Right kidney (tissue), 9 donors: Measurements from ENCODE around the gene PKIB.
A peak's percentile ranks its signal among the peaks of the same experiment; 100 is the strongest.
"Not testable (repeated sequence)": the region's sequence is repeated elsewhere in the genome, so short reads cannot be mapped to it uniquely, and the experiment has no call there.

ENCODE experiments used
- DNase-seq: peaks from one replicate; pipeline ENCODE4 v3.0.0-alpha.2; 2016
- long read RNA-seq, 8 donors: transcript quantifications; one replicate each; lab custom pipeline, GENCODE V29; 2026

PKIB gene, protein sequence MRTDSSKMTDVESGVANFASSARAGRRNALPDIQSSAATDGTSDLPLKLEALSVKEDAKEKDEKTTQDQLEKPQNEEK
- long read RNA-seq, donor 1, result 0 reads
- long read RNA-seq, donor 2, result 0 reads
- long read RNA-seq, donor 3, partial matches to known transcripts, result 0 of 1 reads
- long read RNA-seq, donor 3, other reads (novel, unspliced or antisense), result 0 of 1 reads
- long read RNA-seq, donor 4, result 0 reads
- long read RNA-seq, donor 5, result 0 reads
- long read RNA-seq, donor 6, result 0 reads
- long read RNA-seq, donor 7, partial matches to known transcripts, result 0 of 2 reads
- long read RNA-seq, donor 7, other reads (novel, unspliced or antisense), result 0 of 2 reads
- long read RNA-seq, donor 8, result 0 reads

DNA sequence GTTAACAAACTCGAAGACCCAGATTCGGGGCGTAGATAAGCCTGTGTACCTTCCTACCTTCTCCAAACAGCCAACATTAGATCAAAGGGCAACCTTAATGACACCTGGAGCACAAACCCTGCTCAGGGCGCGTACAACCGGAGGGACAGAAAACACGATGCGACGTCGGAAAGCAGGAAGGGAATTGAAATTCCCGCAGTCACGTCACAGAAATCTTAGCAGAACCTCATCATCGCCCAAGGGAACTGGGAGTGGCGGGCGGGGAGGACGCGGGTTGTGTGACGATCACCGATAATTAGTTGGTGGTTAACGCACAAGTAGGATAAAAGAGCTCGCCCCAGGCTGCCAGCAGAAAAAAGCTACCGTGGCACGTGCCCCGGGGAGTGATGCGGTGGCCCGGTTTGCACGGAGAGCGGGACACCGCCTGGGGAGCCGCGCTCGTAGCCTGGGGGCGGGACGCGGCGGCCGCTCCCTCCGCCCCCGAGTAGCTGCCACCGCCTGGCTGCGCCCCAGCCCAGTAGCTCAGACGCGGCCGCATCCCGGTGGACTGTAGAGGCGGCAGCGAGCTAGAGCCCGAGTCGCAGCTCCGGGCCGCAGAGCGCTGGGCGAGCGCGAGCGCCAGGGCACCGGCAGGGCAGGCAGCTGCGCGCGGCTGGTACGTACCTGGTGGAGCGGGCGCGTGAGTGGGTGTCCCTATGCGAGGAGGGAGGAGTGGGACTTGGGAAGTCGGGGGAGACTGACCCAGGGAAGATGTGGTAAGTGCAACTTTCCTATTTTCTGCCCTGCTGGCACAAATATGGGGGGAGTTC, at the start of gene PKIB:
PKIB (plus strand) TSS at position 525 of the 809 bp plus-strand sequence. CDS start 107,390 bp downstream, outside the sequence.
- peak; percentile 71 for DNase-seq

DNA sequence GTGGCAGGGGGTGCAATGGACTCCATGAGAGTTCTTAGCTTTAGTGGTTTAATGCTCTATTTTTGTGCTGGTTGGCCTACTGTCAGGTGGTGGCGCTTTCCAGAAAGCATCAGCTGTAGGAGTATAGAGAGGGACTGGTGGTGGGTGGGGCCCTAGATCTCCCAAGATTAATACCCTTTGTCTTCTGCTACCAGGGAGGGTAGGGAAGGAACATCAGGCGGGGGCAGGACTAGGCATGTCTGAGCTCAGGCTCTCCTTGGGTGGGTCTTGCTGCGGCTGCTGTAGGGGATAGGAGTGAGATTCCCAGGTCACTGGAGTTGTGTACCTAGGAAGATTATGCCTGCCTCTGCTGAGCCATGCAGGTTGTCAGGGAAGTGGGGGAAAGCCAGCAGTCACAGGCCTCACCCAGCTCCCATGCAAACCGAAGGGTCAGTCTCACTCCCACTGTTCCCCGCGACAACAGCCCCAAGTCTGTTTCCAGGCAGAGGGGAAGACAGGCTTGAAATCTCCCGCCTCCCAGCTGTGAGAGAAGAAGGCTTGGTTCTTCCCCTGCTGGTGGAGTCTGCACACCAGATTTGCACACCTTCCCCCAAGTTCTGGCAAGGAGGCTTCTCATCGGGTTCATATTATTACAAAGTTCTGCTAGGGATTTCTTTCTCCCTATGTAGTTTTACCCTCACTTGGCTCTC, 46.7 kb upstream of the PKIB start:
- no peak for DNase-seq

DNA sequence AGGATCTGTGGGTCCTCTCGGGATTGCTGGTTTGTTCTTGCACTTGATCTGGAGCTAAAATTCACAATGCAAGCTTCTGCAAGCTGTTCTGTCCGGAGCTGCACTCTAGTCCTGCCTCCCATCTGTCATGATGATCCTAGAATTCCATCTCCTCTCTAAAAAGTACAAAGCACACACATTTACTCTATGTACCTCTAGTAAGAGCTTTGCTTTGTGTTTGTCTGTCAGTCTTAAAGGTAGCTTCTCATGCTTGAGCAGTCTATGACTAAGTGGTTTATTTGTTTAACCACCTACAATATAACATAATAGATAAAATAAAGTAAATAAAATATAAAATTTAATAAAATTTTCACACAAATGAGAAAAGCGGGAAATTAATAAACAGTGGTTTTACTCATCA, 46.0 kb upstream of the PKIB start:
- DNase-seq, result no peak

DNA sequence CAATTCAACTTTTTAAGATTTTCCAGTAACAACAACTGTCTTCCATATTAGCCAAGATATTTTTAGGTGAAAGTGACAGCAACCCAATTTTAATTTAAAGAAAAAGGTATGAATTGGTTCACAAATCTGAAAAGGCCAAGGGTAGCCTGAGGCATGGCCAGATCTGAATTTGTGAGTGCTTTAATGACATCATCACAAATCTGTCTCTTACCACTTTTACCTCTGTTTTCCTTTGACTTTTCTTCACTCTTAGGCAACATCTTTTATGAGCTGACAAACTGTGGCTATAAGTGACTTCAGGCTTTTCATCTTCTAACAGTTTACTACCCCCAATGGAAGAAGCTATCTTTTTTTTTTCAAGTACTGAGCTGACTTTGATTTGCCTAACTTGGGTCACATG, 44.5 kb upstream of the PKIB start:
- DNase-seq, result no peak

DNA sequence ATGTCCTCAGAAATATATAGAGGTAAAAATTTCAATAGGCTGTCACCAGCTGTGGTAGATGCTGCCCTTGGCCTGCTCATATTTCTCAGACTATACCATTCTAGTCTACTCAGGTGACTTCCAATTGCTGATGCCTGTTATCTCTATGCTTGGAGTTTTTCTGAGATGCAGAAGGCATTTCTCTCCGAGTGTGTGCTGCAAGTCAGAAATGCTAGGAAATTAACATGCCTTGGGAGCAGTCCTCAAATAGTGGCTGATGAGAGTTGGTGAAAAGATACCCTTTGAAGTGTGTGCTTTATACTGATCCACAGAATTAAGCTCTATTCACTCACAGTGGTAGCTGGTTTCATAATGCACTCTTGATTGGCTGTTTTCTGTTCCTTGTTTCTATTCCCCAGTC, 43.2 kb upstream of the PKIB start:
- DNase-seq, result no peak

DNA sequence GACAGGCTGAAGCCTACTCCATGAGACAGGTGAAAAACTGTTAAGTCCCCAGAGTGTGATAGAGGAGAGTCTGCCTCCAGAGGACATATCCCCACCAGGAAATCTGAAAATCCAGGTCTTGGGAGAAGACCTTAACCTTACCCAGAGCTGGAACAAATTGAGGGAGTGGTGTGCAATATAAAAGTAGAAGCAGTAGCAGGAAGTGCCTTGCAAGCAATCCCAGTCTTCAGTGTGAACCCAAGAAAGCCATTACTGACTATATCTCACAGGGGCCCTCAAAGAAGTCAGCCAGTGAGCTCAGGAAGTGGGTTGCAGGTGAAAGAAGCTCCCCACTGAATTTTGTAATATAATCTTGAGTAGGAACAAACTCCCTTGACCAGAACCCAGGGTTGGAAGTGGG, 41.9 kb upstream of the PKIB start:
- no peak for DNase-seq

DNA sequence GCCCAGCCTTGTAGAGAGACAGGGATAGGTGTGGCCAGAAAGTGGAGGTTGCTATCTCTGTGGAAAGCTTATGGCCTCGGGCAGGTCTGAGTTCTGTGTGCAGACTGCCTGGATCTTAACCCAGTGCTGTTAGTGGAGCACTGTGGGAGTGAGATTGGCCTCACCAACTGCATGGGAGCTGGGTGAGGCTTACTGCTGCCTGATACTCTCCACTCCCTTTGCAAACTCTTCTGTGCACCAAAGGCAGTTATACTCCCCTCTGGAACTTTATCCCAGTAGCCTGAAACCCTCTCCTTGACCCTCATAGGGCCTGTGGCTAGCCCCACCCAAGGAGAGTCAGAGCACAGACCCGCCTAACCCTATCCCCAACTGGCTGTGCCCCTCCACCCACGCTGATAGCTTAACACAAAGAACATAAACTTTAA, 41.4 kb upstream of the PKIB start:
- DNase-seq, result no peak

DNA sequence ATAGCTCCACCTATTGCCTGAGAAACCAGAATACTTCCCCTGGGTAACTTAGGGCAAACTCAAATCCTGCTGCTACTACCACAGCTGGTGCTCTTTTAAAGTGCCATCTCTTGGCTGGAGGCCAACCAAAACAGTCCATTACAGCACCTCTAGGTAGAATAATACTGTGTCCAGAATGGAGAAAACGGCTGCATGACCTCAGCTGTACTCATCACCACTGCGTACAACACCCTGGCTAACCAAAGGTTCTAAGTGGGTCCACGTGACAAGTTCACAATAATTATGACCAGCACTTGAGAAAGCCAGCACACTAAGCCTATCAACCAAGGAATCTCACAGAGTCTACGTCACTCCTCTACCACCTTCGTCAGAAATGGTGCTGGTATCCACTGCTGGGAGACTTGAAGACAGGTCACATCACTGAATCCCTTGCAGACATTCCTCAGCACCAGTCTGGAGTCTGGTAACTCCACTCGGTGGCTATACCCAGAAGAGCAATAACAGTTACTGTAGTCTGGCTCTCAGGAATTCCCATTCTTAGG, 40.9 kb upstream of the PKIB start:
- DNase-seq, result no peak

DNA sequence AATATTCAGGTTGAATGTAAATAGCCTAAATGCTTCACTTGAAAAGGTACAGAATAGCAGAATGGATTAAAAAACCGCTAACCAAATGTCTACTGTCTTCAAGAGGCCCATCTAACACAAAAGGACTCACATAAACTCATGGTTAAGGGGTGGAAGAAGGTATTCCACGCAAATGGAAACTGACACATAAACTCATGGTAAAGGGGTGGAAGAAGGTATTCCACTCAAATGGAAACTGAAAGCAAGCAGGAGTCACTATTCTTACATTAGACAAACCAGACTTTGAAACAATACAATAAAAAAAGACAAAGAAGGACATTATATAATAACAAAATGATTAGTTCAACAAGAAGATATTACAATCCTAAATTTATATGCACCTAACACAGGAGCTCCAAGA, 38.3 kb upstream of the PKIB start:
- no peak for DNase-seq

DNA sequence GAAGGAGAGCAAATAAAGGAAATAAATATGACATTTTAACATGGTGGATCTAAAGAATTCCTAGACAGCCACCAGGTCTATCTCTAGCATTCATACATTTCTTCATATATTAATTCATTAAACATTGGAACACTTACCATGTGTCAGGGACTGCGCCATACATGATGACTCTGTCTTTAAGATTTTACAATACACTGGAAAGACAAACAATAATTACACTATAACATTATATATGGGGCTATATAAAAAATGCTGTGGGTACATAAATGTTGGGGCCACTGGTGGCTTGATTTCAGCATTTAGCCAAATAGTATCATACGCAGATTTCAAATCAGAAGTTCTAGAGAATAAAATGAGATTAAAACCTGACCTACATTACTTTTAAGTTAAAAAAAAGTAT, 33.3 kb upstream of the PKIB start:
- no peak for DNase-seq

DNA sequence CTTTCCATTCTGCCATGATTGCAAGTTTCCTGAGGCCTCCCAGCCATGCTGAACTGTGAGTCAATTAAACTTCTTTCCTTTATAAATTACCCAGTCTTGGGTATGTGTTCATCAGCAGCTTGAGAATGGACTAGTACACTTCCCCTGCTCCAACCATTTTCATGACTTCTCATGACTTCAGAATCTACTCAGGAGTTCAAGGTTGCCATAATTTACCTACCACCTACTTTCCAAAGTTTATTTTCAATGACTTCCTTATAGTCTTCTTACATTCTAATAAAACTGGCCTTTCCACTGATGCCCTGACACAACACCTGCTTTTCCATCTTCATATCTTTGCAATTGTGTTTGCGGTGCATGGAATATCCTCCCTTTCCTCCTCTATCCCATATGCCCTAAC, 31.2 kb upstream of the PKIB start:
- DNase-seq, result no peak

DNA sequence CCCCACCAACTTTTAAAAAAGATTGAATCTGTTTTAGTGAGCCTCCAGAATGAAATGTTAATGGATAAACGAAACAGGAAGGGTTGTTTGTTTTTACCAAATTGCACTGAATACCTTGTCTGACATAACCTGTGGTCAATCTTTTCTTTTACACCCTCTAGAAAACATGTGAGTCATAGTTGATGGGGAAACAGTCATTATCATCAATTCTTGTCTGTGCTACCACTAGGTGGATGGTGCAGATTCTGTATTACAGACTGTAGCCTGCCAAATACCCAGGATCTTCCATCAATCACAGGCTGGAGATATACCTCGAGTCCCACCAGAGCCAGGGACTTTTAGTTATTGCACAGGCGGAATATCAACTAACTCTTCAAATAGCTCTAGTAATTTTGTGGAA, 29.5 kb upstream of the PKIB start:
- DNase-seq, result no peak

DNA sequence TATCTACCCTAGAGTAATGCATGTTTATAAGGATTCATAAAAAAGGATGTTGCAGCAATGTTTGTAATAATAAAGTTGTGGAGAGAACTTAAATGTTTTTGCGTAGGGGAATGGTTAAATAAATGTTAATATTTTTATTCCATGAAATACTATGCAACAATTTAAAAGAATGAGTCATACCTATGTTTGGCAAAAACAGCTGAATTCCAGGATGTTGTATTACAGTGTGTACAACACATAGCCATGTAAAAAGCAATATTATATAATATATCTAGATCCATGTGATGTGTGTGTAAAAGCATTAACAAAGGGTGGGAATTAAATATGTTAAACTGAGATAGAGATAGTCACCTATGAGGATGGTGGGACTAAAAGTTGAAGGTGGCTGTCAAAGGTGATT, 21.1 kb upstream of the PKIB start:
- no peak for DNase-seq

DNA sequence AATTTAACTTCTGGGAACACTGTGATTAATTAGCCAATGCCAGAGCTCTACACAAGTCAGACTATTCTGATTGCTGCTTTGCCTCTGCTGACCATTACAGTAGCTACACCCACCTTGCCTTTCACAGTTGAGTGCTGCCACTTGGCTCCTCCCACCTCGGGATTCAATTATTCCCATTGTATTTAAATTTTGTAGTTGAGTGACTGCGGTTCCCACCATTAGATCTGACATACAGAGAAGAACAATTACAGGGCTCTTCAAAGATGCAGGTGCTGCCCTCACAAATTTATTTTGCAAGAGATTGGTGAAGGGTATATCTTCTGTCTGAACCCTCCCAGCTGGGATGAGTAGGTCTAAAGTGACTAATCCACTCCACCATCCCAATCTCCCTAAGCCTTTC, 11.9 kb upstream of the PKIB start:
- DNase-seq, result not testable (repeated sequence)

DNA sequence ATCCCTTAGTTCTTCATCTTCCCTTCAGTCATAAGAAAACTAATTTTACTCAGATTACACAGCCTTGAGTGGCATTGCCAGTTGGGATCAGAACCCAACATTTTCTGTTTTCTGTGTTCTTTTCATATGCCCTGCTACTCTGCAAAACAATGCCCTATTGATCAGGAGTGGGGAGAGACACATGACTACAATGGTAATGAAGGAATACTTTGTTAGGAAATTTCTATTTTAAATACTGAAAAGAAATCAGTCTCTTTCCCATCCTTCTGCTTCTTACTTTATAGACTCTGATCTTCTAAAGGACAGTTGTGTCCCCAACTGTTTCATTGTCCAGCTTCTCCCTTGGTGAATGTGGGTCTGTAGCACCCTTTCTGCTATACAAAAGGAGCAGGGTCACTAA, 5.5 kb upstream of the PKIB start:
- no peak for DNase-seq

DNA sequence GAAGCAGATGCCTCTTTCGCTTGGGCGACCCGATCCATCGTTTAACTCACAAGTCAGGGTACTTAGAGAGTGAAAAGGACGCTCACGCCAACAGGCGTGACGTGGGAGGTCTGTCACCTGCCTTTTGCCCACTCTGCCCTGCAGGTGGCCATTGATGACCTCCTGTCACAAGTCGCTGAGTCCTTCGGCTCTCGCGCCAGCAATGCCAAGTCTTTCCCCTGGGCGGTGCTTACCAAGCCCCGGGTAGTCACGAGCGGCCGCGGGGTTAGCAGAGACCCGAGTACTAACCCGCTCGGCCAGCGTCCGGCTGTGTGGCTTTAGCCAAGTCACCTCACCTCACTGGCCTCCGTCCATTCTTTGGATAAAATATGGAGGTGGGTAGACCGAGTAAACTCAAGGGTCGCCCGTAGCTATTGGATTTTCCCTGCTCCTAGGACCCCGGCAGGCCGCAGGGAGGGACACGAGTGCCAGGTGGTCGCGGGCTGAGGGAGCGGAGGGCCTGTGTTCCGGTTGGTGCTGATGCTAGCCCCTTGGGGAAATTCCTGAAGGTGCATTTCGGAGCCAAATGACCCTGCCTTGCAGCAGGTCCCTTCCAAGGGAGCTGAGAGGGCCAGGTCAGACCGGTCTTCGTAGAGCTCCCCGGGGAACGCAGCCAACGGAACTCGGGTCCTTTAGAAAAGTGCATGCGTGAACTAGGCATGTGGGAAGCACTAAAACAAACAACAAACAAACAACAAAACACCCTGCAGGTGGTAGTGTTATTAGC, 668 bp downstream of the PKIB start:
- no peak for DNase-seq

DNA sequence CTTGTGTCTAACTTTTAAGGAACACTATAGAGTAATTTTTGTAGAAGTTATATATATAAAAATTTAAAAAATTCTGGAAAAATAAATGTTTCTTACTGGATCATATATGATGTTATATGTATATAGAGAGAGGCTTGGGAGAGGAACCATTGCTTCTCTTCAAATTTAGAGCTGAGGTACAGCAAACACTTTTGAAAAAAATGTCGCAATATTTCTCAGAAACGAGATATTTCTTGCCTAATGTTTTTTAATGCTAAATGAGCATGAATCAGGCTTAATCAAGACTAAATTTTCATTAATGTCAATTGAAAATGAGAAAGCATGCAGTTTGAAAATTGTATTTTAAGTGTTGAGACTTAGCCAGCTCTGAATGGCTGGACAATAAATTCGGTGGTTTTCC, 2.6 kb downstream of the PKIB start:
- DNase-seq, result no peak

DNA sequence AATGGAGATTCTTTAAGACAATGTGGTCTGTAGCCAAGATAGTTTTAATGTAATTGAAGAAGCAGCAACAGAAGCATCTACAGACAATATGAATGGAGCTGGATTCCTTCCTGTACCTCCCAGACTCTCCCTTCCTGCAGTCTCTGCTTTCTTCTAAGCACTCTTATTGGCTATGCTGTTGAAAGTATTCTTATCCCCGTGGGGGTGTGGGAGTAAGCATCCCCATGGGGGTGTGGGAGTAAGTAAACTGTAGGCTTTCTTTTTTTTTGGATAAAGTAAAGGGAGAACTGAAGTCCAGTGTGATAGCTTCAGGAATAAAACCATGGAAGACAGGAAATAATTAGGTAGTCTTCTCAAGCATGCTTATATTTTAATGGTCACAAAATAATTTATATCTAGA, 4.1 kb downstream of the PKIB start:
- no peak for DNase-seq

DNA sequence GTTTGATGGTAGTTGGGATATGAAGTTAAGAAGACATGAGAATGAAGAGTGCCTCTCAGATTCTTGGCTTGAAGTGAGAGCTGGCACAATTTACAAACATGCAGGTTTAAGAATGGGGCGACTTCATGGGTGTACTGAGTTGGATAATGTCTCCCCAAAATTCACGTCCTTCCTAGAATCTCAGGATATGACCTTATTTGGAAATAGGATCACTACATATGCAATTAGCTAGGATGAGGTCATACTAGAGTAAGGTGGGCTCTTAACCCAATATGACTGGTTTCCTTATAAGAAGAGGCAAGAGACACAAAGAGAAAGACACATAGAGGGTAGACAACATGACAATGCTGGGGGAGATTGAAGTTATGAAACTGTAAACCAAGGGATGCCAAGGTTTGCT, 5.2 kb downstream of the PKIB start:
- no peak for DNase-seq

DNA sequence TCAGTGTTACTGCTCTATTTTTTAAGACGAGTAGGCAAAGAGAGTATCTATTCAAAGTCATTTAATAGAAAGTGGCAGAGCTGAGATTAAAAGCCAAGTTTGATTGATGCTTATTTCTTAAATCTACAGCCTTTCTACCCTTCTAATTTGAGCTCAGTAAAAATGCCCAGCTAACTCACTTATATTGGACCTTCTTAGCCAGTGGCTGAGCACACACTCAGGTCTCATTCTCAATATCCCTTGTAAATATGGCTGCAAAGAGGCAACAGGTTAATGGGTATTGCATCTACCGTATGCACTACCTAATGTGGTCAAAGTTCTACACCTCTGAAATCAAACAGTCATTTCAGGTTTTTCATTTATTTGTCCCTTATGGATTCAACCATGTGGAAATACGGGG, 6.7 kb downstream of the PKIB start:
- no peak for DNase-seq

DNA sequence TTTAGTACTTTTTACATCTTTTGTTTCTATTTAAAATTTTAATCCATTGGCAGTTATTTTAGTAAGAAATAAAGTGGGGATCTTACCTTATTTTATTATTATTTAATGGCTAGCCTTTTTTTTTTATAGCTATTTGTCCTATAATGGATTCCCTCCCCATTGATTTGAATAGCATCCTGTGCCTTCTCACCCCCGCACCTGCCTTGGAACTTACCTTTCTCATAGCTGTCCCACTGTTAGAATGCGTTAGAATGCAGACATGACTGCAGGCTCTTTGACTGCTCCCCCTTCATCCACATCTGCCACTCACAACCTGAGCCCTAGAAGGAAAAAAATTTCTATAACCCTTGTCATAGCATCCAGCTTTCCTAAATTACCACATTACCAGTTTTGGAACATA, 9.1 kb downstream of the PKIB start:
- no peak for DNase-seq

DNA sequence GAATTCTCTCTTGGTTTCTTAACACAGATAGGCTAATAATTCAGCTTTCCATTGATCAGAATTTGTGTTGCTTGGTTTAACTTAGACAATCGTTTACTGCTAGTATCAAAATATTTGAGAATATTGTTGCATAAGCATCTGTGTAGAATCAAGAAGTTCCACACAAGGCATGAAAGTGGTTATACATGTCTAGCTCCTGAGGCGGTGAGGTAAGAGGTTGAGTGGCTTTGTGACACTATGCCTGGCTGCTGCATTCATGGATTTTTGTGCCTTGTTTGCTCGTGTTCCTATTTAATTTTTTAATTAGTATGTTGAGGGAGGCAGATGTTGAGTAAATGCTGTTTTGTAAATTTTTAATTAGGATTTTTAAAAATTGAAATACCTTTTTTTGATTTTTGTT, 10.2 kb downstream of the PKIB start:
- DNase-seq, result no peak
